ACC112 (cell line): ENCODE measurements around the gene TP53AIP1.

Source experiments
- H2AFZ ChIP-seq: fragments of 200-600 bp; sonication (generic); one replicate; pipeline ENCODE4 v1.6.0; 2017; ENCODE audit warnings: antibody characterized with exemption, low read length; ENCODE audit not compliant: unreplicated experiment
- H3K27ac ChIP-seq: fragments of 200-600 bp; sonication (generic); 2 replicates; pipeline ENCODE4 v1.5.1; 2014; ENCODE audit warnings: low read depth, mild to moderate bottlenecking, antibody characterized with exemption, low read length, moderate library complexity
- H3K27me3 ChIP-seq: fragments of 200-600 bp; sonication (generic); 2 replicates; pipeline ENCODE4 v1.6.1; 2014; ENCODE audit warnings: mild to moderate bottlenecking, antibody characterized with exemption, low read length, moderate library complexity, mixed read lengths; ENCODE audit not compliant: insufficient read depth
- H3K36me3 ChIP-seq: fragments of 200-600 bp; sonication (generic); 2 replicates; pipeline ENCODE4 v1.6.1; 2016; ENCODE audit warnings: mild to moderate bottlenecking, antibody characterized with exemption, low read length, moderate library complexity, mixed read lengths; ENCODE audit not compliant: insufficient read depth
- H3K4me1 ChIP-seq: fragments of 200-600 bp; sonication (generic); one replicate; pipeline ENCODE4 v1.6.1; 2016; ENCODE audit warnings: low read length, mixed read lengths; ENCODE audit not compliant: insufficient read depth, unreplicated experiment, control insufficient read depth
- H3K4me3 ChIP-seq: fragments of 200-600 bp; sonication (generic); 2 replicates; pipeline ENCODE4 v1.5.1; 2014; ENCODE audit warnings: mild to moderate bottlenecking, low read depth, low read length
- H3K79me2 ChIP-seq: fragments of 200-600 bp; sonication (generic); one replicate; pipeline ENCODE4 v1.6.0; 2016; ENCODE audit warnings: low read length; ENCODE audit not compliant: control insufficient read depth, unreplicated experiment, insufficient read depth

The TP53AIP1 gene

GRCh38 chr11:128897826-128898225 is 44.8 kb downstream of the TP53AIP1 start:
- no peak overlapping the region for H2AFZ ChIP-seq
- H3K27ac ChIP-seq = no peak overlapping the region
- no peak overlapping the region for H3K4me3 ChIP-seq
- no peaks in the 10 kb centered on the region for H3K79me2 ChIP-seq
- peaks cover under 1% of the 10 kb centered on the region for H3K4me1 ChIP-seq
- H3K36me3 ChIP-seq = no peaks in the 10 kb centered on the region
- H3K27me3 ChIP-seq = no peaks in the 10 kb centered on the region; the same call in 1 of the 2 replicates

- no peaks in the 10 kb centered on the region for H3K79me2 ChIP-seq
- no peak overlapping the region for H3K27ac ChIP-seq
- no peaks in the 10 kb centered on the region for H3K36me3 ChIP-seq
- peaks cover 5% of the 10 kb centered on the region for H3K27me3 ChIP-seq
- no peaks in the 10 kb centered on the region for H3K4me1 ChIP-seq
- no peak overlapping the region for H2AFZ ChIP-seq
- H3K4me3 ChIP-seq = no peak overlapping the region
Observed at GRCh38 chr11:128896356-128896755, 46.3 kb downstream of the TP53AIP1 start.

- peaks cover 6% of the 10 kb centered on the region for H3K27me3 ChIP-seq
Observed at GRCh38 chr11:128895526-128895925, 47.1 kb downstream of the TP53AIP1 start.

GRCh38 chr11:128894685-128895084 is 48.0 kb downstream of the TP53AIP1 start:
- Histone ChIP-seq H3K79me2 (no peaks in the 10 kb centered on the region), H3K27me3 (peaks cover 13% of the 10 kb centered on the region), H3K27ac (no peak overlapping the region), H3K4me3 (no peak overlapping the region), H3K4me1 (no peaks in the 10 kb centered on the region), H2AFZ (no peak overlapping the region), H3K36me3 (no peaks in the 10 kb centered on the region)

More at GRCh38 chr11:128895526-128895925, 47.1 kb downstream of the TP53AIP1 start:
- Histone ChIP-seq H2AFZ (no peak overlapping the region), H3K4me3 (no peak overlapping the region), H3K79me2 (no peaks in the 10 kb centered on the region), H3K4me1 (no peaks in the 10 kb centered on the region), H3K36me3 (no peaks in the 10 kb centered on the region), H3K27ac (no peak overlapping the region)

GRCh38 chr11:128894286-128894681 is 48.4 kb downstream of the TP53AIP1 start:
- Histone ChIP-seq H2AFZ (no peak overlapping the region), H3K79me2 (no peaks in the 10 kb centered on the region), H3K4me3 (no peak overlapping the region), H3K4me1 (no peaks in the 10 kb centered on the region), H3K36me3 (no peaks in the 10 kb centered on the region), H3K27me3 (peaks cover 17% of the 10 kb centered on the region), H3K27ac (no peak overlapping the region)

GRCh38 chr11:128893578-128894285 is 48.9 kb downstream of the TP53AIP1 start:
- Histone ChIP-seq H3K27me3 (peaks cover 23% of the 10 kb centered on the region), H3K27ac (no peak overlapping the region), H3K4me1 (no peaks in the 10 kb centered on the region), H2AFZ (no peak overlapping the region), H3K4me3 (no peak overlapping the region), H3K36me3 (no peaks in the 10 kb centered on the region), H3K79me2 (no peaks in the 10 kb centered on the region)

GRCh38 chr11:128892866-128893565 is 49.7 kb downstream of the TP53AIP1 start:
- H2AFZ ChIP-seq = no peak overlapping the region
- H3K27me3 ChIP-seq = peaks cover 29% of the 10 kb centered on the region
- no peak overlapping the region for H3K27ac ChIP-seq
- no peaks in the 10 kb centered on the region for H3K4me1 ChIP-seq
- no peak overlapping the region for H3K4me3 ChIP-seq
- H3K79me2 ChIP-seq = no peaks in the 10 kb centered on the region
- H3K36me3 ChIP-seq = no peaks in the 10 kb centered on the region

GRCh38 chr11:128891913-128892398 is 50.7 kb downstream of the TP53AIP1 start:
- H2AFZ ChIP-seq = no peak overlapping the region
- H3K27ac ChIP-seq = no peak overlapping the region
- peaks cover 31% of the 10 kb centered on the region for H3K27me3 ChIP-seq
- H3K36me3 ChIP-seq = no peaks in the 10 kb centered on the region
- no peaks in the 10 kb centered on the region for H3K79me2 ChIP-seq
- no peaks in the 10 kb centered on the region for H3K4me1 ChIP-seq
- no peak overlapping the region for H3K4me3 ChIP-seq

GRCh38 chr11:128890543-128891368 is 51.9 kb downstream of the TP53AIP1 start, which contains the start of gene KCNJ5:
Gene KCNJ5 (plus strand): TSS chr11:128891356. CDS start chr11:128911274, 19,918 bp downstream.
- H3K4me3 ChIP-seq = peak within 1 kb of the TSS; percentile 74
- no peak within 1 kb of the TSS for H3K27ac ChIP-seq
- peaks cover 31% of the 10 kb centered on the region for H3K27me3 ChIP-seq
- no peaks in the 10 kb centered on the region for H3K4me1 ChIP-seq
- peak within 1 kb of the TSS; percentile 29 for H2AFZ ChIP-seq
- no peaks in the 10 kb centered on the region for H3K79me2 ChIP-seq
- H3K36me3 ChIP-seq = no peaks in the 10 kb centered on the region

GRCh38 chr11:128890216-128890542 is 52.5 kb downstream of the TP53AIP1 start:
- peaks cover 31% of the 10 kb centered on the region for H3K27me3 ChIP-seq
- H3K27ac ChIP-seq = no peak overlapping the region
- H3K4me3 ChIP-seq = peak overlapping the region; percentile 74
- H2AFZ ChIP-seq = no peak overlapping the region
- H3K79me2 ChIP-seq = no peaks in the 10 kb centered on the region
- no peaks in the 10 kb centered on the region for H3K4me1 ChIP-seq
- H3K36me3 ChIP-seq = no peaks in the 10 kb centered on the region
